ENCODE measurements around the gene RAET1E.
"Not testable (repeated sequence)": the region's sequence is repeated elsewhere in the genome, so short reads cannot be mapped to it uniquely, and the experiment has no call there.

Gene RAET1E

GRCh38 chr6:149854532-149854931 lies 43.4 kb downstream of the RAET1E start:
- DNase-seq (ENCODE audit: low read depth), result peak; percentile 86
- H3K4me3 ChIP-seq (ENCODE audit: low read length), result peak overlapping the region; percentile 35
- no peak for TF ChIP-seq CTCF (IDR thresholded peaks at IDR 0.05; ENCODE audit: insufficient read depth, low read depth, low read length, missing control alignments)

GRCh38 chr6:149854017-149854416 lies 43.9 kb downstream of the RAET1E start:
- not testable (repeated sequence) for DNase-seq (ENCODE audit: low read depth); H3K4me3 ChIP-seq (ENCODE audit: low read length)

GRCh38 chr6:149852881-149853280 lies 45.0 kb downstream of the RAET1E start:
- no peak for DNase-seq (ENCODE audit: low read depth)
- TF ChIP-seq CTCF (IDR thresholded peaks at IDR 0.05; ENCODE audit: insufficient read depth, low read depth, low read length, missing control alignments), result no peak
- no peak overlapping the region for H3K4me3 ChIP-seq (ENCODE audit: low read length)

GRCh38 chr6:149852180-149852579 lies 45.7 kb downstream of the RAET1E start:
- DNase-seq (ENCODE audit: low read depth), result peak; percentile 66
- H3K4me3 ChIP-seq (ENCODE audit: low read length), result no peak overlapping the region
- TF ChIP-seq CTCF (IDR thresholded peaks at IDR 0.05; ENCODE audit: insufficient read depth, low read depth, low read length, missing control alignments), result no peak

- no peak overlapping the region for H3K4me3 ChIP-seq (ENCODE audit: low read length)
- TF ChIP-seq CTCF (IDR thresholded peaks at IDR 0.05; ENCODE audit: insufficient read depth, low read depth, low read length, missing control alignments), result no peak
- DNase-seq (ENCODE audit: low read depth), result peak; percentile 70
Observed at GRCh38 chr6:149851461-149852110, 46.3 kb downstream of the RAET1E start.

- H3K4me3 ChIP-seq (ENCODE audit: low read length); DNase-seq (ENCODE audit: low read depth): not testable (repeated sequence)
Observed at GRCh38 chr6:149848343-149848742, 49.6 kb downstream of the RAET1E start.
